DOHH2 (cell line): ENCODE results near the gene P2RY13.

Experiments used
- H3F3A ChIP-seq: fragments of 200-600 bp; sonication (generic), shearing (Covaris generic); 2 replicates; pipeline ENCODE4 v1.6.0; 2016; ENCODE audit warnings: antibody characterized with exemption, mild to moderate bottlenecking; ENCODE audit not compliant: control insufficient read depth, insufficient read depth
- H3K27ac ChIP-seq: fragments of 200-600 bp; sonication (generic); 2 replicates; pipeline ENCODE4 v1.5.1; 2014; ENCODE audit warnings: low read depth, mild to moderate bottlenecking, low read length, moderate library complexity
- H3K27me3 ChIP-seq: fragments of 200-600 bp; sonication (generic); 2 replicates; pipeline ENCODE4 v1.6.1; 2014; ENCODE audit warnings: mild to moderate bottlenecking, low read length, mixed read lengths; ENCODE audit not compliant: control insufficient read depth
- H3K36me3 ChIP-seq: fragments of 200-600 bp; sonication (generic); 2 replicates; pipeline ENCODE4 v1.6.1; 2014; ENCODE audit warnings: mild to moderate bottlenecking, low read length, moderate library complexity, mixed read lengths; ENCODE audit not compliant: control insufficient read depth
- H3K4me1 ChIP-seq: fragments of 200-600 bp; sonication (generic); 2 replicates; pipeline ENCODE4 v1.6.1; 2014; ENCODE audit warnings: mild to moderate bottlenecking, low read length, mixed read lengths; ENCODE audit not compliant: control insufficient read depth
- H3K4me2 ChIP-seq: fragments of 200-600 bp; sonication (generic); 2 replicates; pipeline ENCODE4 v1.6.0; 2014; ENCODE audit warnings: mild to moderate bottlenecking, low read length, moderate library complexity
- H3K4me3 ChIP-seq: fragments of 200-600 bp; sonication (generic); 2 replicates; pipeline ENCODE4 v1.5.1; 2014; ENCODE audit warnings: mild to moderate bottlenecking, low read length, mixed read lengths
- H3K79me2 ChIP-seq: fragments of 200-600 bp; sonication (generic); 2 replicates; pipeline ENCODE4 v1.6.1; 2014; ENCODE audit warnings: mild to moderate bottlenecking, low read length, mixed read lengths; ENCODE audit not compliant: control insufficient read depth
- H3K9me2 ChIP-seq: fragments of 200-600 bp; sonication (generic); replicated peaks from 2 replicates; pipeline ENCODE4 v1.6.1; 2014; ENCODE audit warnings: mild to moderate bottlenecking, low read length, mixed read lengths; ENCODE audit not compliant: control insufficient read depth
- H3K9me3 ChIP-seq: fragments of 200-600 bp; sonication (generic); 2 replicates; pipeline ENCODE4 v1.6.1; 2014; ENCODE audit warnings: antibody characterized with exemption, low read length, mixed read lengths; ENCODE audit not compliant: control insufficient read depth, insufficient read depth
- H4K20me1 ChIP-seq: fragments of 200-600 bp; sonication (generic); 2 replicates; pipeline ENCODE4 v1.6.0; 2014; ENCODE audit warnings: low read depth, mild to moderate bottlenecking, antibody characterized with exemption, low read length, moderate library complexity; ENCODE audit not compliant: control insufficient read depth, insufficient read depth
- CTCF ChIP-seq: fragments of 200-600 bp; sonication (generic); IDR thresholded peaks from one replicate; pipeline ENCODE4 v1.5.1; 2014; ENCODE audit warnings: antibody characterized with exemption, mild to moderate bottlenecking, low read depth, low read length; ENCODE audit not compliant: poor library complexity, severe bottlenecking
- EZH2phosphoT487 ChIP-seq: fragments of 200-600 bp; sonication (generic); IDR thresholded peaks from 2 replicates; pipeline ENCODE4 v1.6.1; 2017; ENCODE audit warnings: borderline replicate concordance, mild to moderate bottlenecking, antibody characterized with exemption, low read length, moderate library complexity, mixed read lengths

Gene P2RY13

GRCh38 chr3:151285940-151286339, 43.4 kb downstream of the P2RY13 start:
- TF ChIP-seq CTCF (no peak), EZH2phosphoT487 (no peak)
- Histone ChIP-seq H4K20me1 (no peaks in the 10 kb centered on the region), H3K27me3 (no peaks in the 10 kb centered on the region), H3F3A (no peaks in the 10 kb centered on the region), H3K9me2 (no peaks in the 10 kb centered on the region), H3K27ac (no peak overlapping the region), H3K9me3 (no peaks in the 10 kb centered on the region), H3K4me2 (no peak overlapping the region), H3K4me1 (no peaks in the 10 kb centered on the region), H3K79me2 (no peaks in the 10 kb centered on the region), H3K36me3 (no peaks in the 10 kb centered on the region), H3K4me3 (no peak overlapping the region)

- no peaks in the 10 kb centered on the region for H3K9me2 ChIP-seq
- H3K27ac ChIP-seq = no peak overlapping the region
- H3K9me3 ChIP-seq = no peaks in the 10 kb centered on the region
- no peaks in the 10 kb centered on the region for H3K79me2 ChIP-seq
- peaks cover under 1% of the 10 kb centered on the region for H3K4me1 ChIP-seq
- H3K4me3 ChIP-seq = no peak overlapping the region
- no peak overlapping the region for H3K4me2 ChIP-seq
- H4K20me1 ChIP-seq = no peaks in the 10 kb centered on the region
- H3F3A ChIP-seq = no peaks in the 10 kb centered on the region
- TF ChIP-seq EZH2phosphoT487 (no peak), CTCF (no peak)
- no peaks in the 10 kb centered on the region for H3K27me3 ChIP-seq
- H3K36me3 ChIP-seq = no peaks in the 10 kb centered on the region
Measured at GRCh38 chr3:151283907-151284461, 45.4 kb downstream of the P2RY13 start.

- H3K27ac ChIP-seq = no peak overlapping the region
- H3K27me3 ChIP-seq = no peaks in the 10 kb centered on the region
- H3K9me3 ChIP-seq = no peaks in the 10 kb centered on the region
- TF ChIP-seq EZH2phosphoT487 = no peak
- TF ChIP-seq CTCF = no peak
- no peak overlapping the region for H3K4me2 ChIP-seq
- H3K4me3 ChIP-seq = no peak overlapping the region
- no peaks in the 10 kb centered on the region for H3K36me3 ChIP-seq
- H3K9me2 ChIP-seq = no peaks in the 10 kb centered on the region
- no peaks in the 10 kb centered on the region for H3K79me2 ChIP-seq
- H3F3A ChIP-seq = no peaks in the 10 kb centered on the region
- peaks cover 7% of the 10 kb centered on the region for H3K4me1 ChIP-seq
- H4K20me1 ChIP-seq = no peaks in the 10 kb centered on the region
Measured at GRCh38 chr3:151283387-151283786, 46.0 kb downstream of the P2RY13 start.

- peak; percentile 61 for TF ChIP-seq CTCF
- TF ChIP-seq EZH2phosphoT487 = no peak
Measured at GRCh38 chr3:151282921-151283320, 46.4 kb downstream of the P2RY13 start.

More at GRCh38 chr3:151282921-151283320, 46.4 kb downstream of the P2RY13 start:
- Histone ChIP-seq H3K36me3 (no peaks in the 10 kb centered on the region), H3K27me3 (no peaks in the 10 kb centered on the region), H3K4me3 (no peak overlapping the region), H3K9me2 (no peaks in the 10 kb centered on the region), H3K4me1 (peaks cover 11% of the 10 kb centered on the region), H3K4me2 (no peak overlapping the region), H3K79me2 (no peaks in the 10 kb centered on the region), H3K9me3 (no peaks in the 10 kb centered on the region), H4K20me1 (no peaks in the 10 kb centered on the region), H3F3A (no peaks in the 10 kb centered on the region), H3K27ac (no peak overlapping the region)
